Myometrial cell (primary cell): ENCODE data around the gene MUCL3. TPM values are rescaled to one million over a fixed set of nuclear protein-coding genes. Genes with fewer than 3 reads are reported as not detected.

ENCODE experiments used
- total RNA-seq: library from RNA; depleted of rRNA; stranded (reverse); fragments of >200 nt; gene quantifications from 2 replicates; pipeline ENCODE4 v1.2.3, GENCODE V29; 2015

Gene MUCL3, protein sequence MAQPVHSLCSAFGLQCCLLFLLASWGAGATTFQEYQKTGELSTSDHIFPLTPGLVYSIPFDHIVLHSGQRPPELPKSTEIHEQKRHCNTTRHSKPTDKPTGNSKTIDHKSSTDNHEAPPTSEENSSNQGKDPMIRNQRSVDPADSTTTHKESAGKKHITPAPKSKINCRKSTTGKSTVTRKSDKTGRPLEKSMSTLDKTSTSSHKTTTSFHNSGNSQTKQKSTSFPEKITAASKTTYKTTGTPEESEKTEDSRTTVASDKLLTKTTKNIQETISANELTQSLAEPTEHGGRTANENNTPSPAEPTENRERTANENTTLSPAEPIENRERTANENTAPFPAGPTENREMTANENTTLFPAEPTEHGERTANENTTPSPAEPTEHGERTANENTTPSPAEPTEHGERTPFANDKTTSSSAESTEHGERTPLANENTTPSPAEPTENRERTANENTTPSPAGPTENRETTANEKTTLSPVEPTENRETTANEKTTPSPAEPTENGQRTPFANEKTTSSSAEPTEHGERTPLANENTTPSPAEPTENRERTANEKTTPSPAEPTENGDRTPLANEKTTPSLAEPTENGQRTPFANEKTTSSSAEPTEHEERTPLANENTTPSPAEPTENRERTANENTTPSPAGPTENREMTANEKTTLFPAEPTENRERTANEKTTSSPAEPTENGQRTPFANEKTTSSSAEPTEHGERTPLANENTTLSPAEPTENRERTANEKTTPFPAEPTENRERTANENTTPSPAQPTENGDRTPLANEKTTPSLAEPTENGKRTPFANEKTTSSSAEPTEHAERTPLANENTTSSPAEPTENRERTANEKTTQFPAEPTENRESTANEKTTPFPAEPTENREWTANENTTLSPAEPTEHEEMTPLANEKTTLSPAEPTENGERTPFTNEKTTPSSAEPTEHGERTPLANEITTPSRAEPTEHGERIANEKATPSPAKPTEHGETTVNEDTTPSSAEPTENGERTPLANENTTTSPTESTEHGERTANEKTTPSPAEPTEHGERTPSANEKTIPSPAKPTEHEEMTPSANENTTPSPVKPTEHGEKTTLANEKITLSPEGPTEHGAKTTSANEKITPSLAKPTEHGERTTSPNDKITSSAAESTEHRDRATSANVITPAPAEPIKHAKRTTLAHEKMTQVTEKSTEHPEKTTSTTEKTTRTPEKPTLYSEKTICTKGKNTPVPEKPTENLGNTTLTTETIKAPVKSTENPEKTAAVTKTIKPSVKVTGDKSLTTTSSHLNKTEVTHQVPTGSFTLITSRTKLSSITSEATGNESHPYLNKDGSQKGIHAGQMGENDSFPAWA (N-terminal part only)
- not detected in 2 replicates for total RNA-seq

DNA sequence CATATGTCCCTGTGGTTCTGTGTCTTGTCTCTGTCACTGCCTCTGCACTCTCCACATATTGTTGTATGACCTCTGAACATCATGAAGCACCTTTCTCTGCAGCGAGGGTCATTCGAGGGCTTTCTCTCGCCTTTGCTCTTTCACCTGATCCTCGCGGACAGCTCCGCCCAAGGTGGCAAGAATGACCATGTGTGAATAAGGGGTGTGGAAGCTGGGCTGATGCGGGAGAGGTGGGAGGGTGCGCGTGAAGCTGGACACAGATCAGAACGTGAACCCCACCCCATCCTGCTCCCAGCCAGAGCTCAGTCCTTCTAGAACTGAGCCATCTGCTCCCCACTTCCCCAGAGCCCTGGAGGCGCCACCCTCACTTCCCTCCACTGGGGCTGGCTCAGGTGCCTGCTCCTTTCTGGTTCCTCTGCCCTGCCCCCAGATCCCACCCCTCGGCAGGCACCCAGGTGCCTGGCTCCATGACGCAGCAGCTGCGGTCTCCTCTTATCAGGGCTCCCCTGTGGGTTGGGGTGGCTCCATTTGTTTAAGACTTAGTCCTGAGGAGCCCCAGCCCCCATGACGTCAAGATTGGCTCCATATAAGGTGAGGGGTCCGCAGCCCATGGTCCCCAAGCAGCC lies at the start of gene MUCL3:
MUCL3 (plus strand) TSS at position 613 of the 626 bp plus-strand sequence. CDS start 27 bp downstream, outside the sequence.

DNA sequence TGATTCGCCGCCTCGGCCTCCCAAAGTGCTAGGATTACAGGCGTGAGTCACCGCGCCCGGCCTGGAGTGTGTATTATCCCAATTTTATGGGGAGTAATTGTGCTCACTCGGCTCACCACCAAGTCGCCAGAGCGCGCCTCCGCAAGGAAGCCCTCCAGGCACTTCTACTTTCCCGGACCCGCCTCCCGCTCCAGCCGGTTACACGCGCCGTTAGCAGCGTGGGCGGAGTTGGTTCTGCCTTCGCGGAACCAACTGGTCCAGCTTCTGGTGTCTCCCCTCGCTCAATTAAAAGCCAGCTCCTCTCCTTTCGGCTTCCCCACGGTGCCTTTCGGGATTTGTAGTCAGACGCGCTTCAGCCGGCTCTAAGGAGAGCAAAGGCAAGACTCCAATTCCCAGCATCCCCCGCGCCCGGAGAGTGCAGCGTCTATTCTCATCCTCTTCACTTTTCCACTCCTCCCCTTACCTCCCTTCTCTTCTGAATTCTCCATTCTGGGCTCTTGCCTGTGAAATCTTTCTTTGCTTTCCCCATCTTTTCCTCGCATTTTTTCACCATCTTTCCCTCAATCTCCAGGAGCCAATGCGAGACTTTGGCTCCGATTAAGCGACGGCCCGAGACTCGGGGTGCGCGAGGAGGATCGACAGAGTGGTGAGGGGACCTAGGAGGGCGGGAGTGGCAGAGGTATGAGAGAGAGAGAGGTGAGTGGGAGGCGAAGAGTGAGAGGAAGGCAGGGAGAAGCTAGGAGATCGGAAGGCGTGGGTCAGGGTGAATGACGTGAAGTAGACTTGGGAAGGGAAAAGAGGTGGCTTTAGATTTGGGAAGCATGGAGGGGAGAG lies 32.8 kb upstream of the MUCL3 start, which contains the start of gene GTF2H4:
GTF2H4 (plus strand) TSS at position 450 of the 834 bp plus-strand sequence.

DNA sequence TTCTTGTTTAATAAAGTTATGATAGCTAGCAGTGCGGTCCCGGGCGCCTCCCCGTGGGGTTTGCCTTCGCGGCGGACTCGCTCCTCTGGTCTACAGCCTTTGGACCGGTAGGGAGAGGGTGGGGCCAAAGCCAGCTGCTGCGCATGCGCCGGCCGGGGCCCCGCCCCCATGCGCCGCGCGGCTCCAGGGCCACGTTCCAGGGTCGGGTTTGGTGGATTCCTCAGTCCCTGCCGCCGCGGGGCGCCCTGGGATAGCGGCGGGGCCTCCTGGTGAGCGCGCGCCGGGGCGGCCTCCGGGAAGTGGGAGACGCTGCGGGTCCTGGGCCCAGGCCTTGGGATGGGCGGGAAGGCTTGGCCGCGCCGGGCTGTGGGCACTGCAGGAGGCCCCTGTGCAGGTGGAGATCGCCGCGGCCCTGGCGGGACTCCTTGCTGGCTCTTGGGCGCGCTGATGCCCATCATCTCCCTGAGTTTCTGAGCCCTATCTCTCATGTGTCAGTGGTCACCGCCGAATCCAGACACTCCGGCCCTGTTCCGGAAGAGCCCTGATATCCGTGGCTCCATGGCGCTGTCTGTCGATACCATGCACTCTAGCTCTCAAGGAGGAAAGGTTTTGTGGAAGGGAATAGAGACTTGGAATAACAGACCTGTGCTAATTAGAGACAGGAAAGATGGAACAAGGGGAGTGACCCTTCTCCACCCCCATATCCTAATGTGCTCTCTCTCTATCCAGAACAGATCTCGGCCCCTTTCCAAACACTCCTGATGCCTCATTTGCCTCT lies 26.5 kb upstream of the MUCL3 start, which contains the start of gene VARS2:
VARS2 (plus strand) TSS at position 163 of the 778 bp plus-strand sequence; CDS start at position 762, 599 bp downstream.

DNA sequence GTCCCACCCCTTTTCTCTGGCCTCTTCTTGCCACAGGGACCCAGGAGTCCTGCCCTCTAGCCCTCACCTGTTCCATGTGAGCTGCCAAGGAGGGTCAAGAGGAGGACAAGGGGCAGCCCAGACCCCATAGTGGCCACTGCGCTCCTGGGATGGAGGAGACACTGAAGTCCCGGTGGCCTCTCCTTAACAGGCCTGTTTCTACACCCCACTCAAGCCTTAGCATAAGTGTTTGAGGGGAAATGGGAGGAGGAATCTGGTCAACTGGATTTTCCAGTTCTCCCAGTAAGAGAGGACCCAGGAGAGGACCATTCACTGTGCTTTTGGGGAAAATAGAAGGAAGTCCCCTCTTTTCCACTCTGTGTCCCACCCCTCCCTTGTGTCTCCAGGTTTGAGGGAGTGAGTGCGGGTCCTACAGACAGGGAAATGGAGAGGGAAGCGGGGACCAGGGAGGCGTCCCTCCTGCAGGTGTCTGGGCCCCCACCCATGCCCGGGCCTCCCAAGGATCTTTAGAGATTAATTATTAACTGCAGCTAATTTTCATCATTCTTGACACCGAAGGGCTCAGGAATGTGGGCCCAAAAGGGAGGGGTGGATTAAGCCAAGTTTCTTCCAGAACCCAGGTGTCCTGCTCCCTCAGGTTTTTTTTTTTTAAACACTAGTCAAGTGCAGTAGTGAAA lies 8.7 kb upstream of the MUCL3 start, which contains the start of gene SFTA2:
SFTA2 (minus strand) TSS at position 202 of the 677 bp plus-strand sequence; CDS start at position 128, 74 bp downstream.

DNA sequence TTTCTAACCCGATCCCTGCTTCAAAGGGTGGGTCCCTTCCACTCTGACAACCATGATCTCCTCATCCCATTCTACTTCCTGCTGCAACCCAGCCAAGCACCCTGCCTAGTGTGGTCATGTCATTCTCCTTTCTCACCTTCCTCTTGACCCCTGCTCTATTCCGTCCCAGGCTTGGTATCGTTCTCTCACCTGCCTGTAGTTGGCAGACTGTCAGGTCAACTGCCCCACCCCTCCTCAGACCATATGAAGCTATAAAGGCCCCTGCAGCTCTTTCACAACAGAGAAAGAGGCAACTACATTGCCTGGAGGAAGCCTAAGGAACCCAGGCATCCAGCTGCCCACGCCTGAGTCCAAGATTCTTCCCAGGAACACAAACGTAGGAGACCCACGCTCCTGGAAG lies 42.7 kb downstream of the MUCL3 start, which contains the start of gene MUC21:
MUC21 (plus strand) TSS at position 280 of the 400 bp plus-strand sequence. CDS start 241 bp downstream, outside the sequence.

Other genes starting within 250 kb of the MUCL3 start
- 7.2 and 10.3 TPM in 2 replicates for gene NRM, start 250.0 kb upstream of the MUCL3 start, total RNA-seq
- 5.1 and 16.4 TPM in 2 replicates for gene MDC1, start 223.7 kb upstream of the MUCL3 start, total RNA-seq
- gene TUBB, start 220.6 kb upstream of the MUCL3 start, total RNA-seq, result 1,612 and 1,663 TPM in 2 replicates
- gene FLOT1, start 198.3 kb upstream of the MUCL3 start, total RNA-seq, result 209 and 234 TPM in 2 replicates
- 45.0 and 49.6 TPM in 2 replicates for gene IER3, start 196.4 kb upstream of the MUCL3 start, total RNA-seq
- gene DDR1, start 56.5 kb upstream of the MUCL3 start, total RNA-seq, result 15.2 and 28.8 TPM in 2 replicates
- 12.4 and 22.3 TPM in 2 replicates for gene GTF2H4, start 32.8 kb upstream of the MUCL3 start, total RNA-seq
- gene VARS2, start 26.7 kb upstream of the MUCL3 start, total RNA-seq, result 17.9 and 20.8 TPM in 2 replicates
- not detected in 2 replicates for gene SFTA2, start 8.8 kb upstream of the MUCL3 start, total RNA-seq
- not detected in 2 replicates for gene MUC21, start 42.7 kb downstream of the MUCL3 start, total RNA-seq
- not detected in 2 replicates for gene MUC22, start 69.5 kb downstream of the MUCL3 start, total RNA-seq
- gene C6orf15, start 171.6 kb downstream of the MUCL3 start, total RNA-seq, result not detected in 2 replicates
- gene PSORS1C1, start 173.8 kb downstream of the MUCL3 start, total RNA-seq, result 0.18 TPM in 1 of 2 replicates, not detected in the other
- gene CDSN, start 179.5 kb downstream of the MUCL3 start, total RNA-seq, result not detected in 2 replicates
- gene PSORS1C2, start 198.1 kb downstream of the MUCL3 start, total RNA-seq, result not detected in 2 replicates
- gene CCHCR1, start 216.8 kb downstream of the MUCL3 start, total RNA-seq, result 23.4 and 32.3 TPM in 2 replicates
- 30.6 and 34.0 TPM in 2 replicates for gene TCF19, start 217.6 kb downstream of the MUCL3 start, total RNA-seq
- gene POU5F1, start 229.7 kb downstream of the MUCL3 start, total RNA-seq, result not detected in 2 replicates